HUDEP-2 (cell line): ENCODE results near the gene PLCG2.
"Not testable (repeated sequence)": the region's sequence is repeated elsewhere in the genome, so short reads cannot be mapped to it uniquely, and the experiment has no call there.

Experiments used
- DNase-seq, 76 experiments: peaks; one replicate each; lab custom pipeline; 2025; ENCODE audit not compliant: unreplicated experiment in 76 of 76; lab: John Stamatoyannopoulos, UW

PLCG2 gene

GRCh38 chr16:81932668-81933067, 153.6 kb downstream of the PLCG2 start:
- DNase-seq = no peak

DNA sequence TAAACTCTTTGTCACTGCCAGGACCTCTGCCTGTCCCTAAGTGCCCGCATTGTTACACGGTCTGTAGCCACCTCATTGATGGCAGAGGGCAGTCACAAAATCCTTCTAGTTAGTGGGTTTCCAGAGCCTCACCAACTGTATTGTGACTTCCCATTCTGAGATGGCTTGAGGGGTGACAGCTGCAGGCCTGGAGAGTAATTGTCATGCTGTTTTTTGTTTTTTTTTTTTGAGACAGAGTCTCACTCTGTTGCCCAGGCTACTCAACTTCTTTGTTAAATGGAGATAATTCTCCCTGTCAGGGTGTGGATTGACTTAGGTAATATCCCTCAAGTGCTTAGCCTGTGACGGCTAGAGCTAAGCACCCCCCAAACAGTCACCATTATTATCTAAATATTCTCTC, 154.3 kb downstream of the PLCG2 start:
- DNase-seq = no peak

DNA sequence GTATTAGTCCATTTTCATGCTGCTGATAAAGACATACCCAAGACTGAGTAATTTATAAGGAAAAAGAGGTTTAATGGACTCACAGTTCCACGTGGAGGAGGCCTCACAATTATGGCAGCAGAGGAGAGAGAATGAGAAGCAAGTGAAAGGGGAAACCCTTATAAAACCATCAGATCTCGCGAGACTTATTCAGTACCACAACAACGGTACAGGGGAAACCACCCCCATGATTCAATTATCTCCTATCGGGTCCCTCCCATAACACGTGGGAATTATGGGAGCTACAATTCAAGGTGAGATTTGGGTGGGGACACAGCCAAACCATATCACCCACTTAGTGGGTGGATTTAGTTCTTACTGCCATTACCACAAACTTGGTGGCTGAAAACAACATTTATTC, 155.6 kb downstream of the PLCG2 start:
- DNase-seq = not testable (repeated sequence)

- no peak for DNase-seq
These were observed 157.3 kb downstream of the PLCG2 start for GRCh38 chr16:81936209-81937000.

GRCh38 chr16:81937305-81938038, 158.4 kb downstream of the PLCG2 start:
- DNase-seq = no peak

GRCh38 chr16:81938326-81939163, 159.5 kb downstream of the PLCG2 start:
- DNase-seq = no peak

DNA sequence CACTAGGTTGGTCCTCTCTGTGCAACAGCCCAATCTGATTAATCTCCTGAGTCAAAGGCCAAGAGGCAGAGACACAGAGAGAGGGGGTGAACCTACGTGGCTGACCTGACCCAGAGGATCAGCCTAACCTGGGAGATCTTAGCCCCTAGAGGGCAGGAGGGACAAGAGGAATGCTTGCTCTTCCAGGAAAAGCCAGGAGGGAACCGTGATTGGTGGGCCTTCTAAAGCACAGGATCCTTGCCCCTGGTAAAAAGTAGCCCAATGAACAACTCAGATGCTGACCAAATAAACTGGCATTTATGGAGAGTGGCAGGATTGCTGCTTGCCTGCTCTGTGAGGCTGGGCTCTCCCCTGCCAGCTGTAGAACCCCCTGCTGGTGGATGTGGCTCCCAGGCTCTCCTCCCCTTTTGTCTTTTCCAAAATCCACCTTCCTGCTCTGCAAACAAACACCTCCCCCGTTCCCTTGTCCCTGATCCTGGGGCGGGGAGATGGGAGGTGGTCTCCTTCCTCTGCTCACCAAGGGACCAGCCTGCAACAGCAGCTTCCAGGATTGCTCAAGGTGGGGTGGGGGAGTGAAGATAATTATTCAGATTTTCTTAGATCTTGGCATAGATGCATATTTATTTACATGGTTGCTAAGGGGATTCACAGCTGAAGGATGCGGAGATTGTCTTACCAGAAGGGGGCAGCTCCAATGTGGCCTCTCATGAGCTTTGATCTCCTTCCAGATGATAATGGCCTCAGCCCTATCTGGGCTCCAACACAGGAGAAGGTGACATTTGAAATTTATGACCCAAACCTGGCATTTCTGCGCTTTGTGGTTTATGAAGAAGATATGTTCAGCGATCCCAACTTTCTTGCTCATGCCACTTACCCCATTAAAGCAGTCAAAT, 160.3 kb downstream of the PLCG2 start:
- no peak for DNase-seq

- peak in 16 of 76 experiments; percentile 1 to 31 (median 9) for DNase-seq
These were observed 161.9 kb downstream of the PLCG2 start for GRCh38 chr16:81940781-81941560.

DNA sequence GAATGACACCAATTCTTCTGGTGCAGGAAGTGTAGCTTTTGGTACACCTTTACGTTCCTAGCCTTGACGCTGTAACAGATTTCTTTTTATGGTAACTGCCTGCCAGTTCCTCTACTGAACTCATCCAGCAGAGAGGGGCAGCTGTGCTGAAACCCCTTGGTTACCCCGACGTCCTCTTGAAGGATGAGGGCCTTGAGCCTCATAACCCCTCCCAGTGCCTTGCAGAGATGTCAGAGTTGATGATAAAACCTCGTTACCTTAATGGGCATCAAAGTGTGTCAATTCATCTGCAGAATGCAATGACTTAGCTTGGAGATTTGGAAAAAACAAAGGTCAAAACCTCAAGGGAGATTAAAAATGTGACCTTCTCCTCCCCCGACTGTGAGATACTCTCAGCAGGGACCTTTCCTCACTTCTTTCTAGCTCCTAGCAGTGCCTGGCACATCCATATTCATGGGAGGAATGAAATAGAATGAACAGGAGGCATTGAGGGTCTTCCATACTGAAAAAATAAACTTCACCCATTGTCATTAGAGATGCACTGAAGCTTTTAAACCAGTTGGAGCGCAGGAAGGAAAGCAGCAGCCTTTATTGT, 163.0 kb downstream of the PLCG2 start:
- no peak for DNase-seq

DNA sequence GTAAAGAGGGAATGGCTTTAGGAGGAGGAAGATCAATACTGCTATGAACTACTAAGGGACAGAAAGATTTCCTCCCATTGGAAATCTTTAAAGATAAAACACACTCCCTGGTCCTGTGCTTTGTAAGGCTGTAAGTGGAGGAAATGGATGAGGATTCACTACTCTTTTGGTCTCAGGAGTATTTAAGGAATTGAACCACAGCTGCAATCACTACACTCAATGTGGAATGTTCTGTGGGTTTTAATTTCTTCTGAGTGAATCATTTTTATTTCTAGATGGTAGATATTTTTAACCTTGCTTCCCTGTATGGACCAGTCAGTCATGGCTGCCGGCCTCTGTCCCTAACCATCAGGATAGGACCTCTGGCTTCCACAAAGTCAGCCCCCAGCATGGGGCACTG, 166.6 kb downstream of the PLCG2 start:
- no peak for DNase-seq

GRCh38 chr16:81946206-81946605, 167.1 kb downstream of the PLCG2 start:
- no peak for DNase-seq

GRCh38 chr16:81951564-81951963, 172.5 kb downstream of the PLCG2 start:
- no peak for DNase-seq

DNA sequence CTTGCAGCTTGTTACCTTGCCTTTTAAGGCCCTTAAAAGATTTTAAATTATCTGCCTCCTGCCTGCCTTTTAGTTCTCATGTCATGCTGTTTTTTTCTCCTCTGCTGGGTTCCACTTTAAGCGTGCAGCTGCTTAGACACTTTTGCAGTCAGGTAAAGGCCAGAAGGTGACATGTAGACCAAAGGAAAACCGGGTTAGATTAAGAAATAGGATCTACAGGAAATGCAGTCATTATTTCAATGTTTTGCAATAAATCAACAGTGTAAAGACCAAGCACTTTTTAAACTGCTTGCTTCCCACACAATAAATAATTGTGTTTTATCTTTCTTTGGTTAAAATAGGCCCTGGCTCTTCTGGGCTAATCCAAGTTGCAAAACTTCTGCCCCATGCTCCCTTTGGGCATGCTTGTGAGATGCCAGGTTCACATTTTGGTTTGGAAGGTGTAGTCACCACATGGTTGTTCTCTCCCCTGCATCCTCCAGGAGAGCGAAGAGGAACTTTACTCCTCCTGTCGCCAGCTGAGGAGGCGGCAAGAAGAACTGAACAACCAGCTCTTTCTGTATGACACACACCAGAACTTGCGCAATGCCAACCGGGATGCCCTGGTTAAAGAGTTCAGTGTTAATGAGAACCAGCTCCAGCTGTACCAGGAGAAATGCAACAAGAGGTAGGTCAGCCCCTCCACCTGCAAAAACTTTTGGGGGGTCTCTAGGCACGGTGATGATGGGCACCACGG, 177.3 kb downstream of the PLCG2 start:
- no peak for DNase-seq

DNA sequence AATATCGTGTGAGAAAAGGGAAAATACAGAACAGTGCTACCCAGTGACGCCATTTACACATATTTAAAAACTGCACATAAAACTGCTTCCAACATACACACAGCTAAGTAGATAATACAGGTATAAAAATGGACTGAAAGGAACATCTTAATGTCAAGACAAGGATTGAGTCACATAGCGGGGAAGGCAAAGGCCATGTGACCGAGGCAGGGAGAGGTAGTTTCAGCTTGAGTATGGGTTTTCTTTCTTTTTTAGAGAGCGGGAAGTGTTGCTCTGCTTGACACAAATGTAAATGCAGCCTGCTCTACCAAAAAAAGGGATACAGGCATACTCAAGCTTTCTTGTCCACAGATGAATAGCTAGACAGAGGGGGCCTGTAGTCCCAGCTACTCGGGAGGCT, 185.7 kb downstream of the PLCG2 start:
- no peak for DNase-seq

- DNase-seq = no peak
These were observed 188.3 kb downstream of the PLCG2 start for GRCh38 chr16:81967358-81967757.

DNA sequence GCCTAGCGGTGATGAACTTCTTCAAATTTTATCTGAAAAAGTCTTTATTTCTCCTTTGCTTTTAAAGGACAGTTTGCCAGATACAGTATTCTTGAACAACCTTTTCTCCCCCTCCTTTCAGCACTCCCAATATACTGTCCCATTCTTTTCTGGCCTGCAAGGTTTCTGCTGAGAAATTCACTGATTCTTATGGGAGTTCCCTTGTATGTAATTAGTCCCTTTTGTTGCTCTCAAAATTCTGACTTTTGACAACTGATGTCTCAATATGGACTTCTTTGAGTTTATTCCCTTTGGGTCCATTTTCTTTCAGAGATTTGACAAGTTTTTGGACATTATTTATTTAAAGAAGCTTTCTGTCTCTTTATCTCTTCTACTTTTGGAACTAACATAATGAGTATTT, 192.8 kb downstream of the PLCG2 start:
- no peak for DNase-seq

DNA sequence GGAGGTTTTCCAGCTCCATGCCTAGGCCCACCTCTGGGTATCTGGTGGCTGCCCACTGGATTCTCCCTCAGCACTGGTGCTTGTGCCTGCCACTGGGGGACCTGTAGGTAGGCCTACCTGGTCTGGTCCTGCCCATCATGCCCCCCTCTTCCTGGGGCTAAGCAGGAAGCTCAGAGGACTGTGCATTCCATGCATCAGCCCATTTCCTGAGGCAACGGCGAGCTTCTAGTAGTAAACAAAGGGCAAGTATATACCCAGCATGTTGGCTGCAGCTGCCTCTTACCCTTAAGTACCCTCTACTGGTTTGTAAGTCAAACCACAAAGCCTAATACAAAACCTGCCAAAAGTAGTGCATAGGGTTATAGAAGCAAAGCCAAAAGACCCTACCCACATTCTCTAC, 194.6 kb downstream of the PLCG2 start:
- no peak for DNase-seq

DNA sequence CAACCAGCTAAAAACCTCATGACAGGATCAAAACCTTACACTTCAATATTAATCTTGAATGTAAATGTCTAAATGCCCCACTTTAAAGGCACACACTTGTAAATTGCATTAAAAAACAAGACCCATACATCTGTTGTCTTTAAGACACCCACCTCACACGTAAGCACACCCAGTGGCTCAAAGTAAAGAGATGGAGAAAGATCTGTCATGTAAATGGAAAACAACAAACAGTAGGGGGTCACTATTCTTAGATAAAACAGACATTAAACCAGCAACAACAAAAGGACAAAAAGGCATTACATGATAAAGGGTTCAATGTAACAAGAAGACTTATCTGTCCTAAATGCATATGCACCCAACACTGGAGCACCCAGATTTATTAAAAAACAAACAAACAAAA, 196.5 kb downstream of the PLCG2 start:
- no peak for DNase-seq
